Stimulated activated CD8-positive, alpha-beta memory T cell treated with anti-CD3 and anti-CD28 coated beads, Interleukin-12 subunit alpha, Interleukin-12 subunit beta, amount 100 ng/mL, for 24 hours (primary cell): ENCODE results near the gene BRD3OS.
"Not testable (repeated sequence)": the region's sequence is repeated elsewhere in the genome, so short reads cannot be mapped to it uniquely, and the experiment has no call there.

ENCODE experiments used
- DNase-seq: peaks from one replicate; pipeline ENCODE4 v3.0.0-alpha.2; 2020; ENCODE audit errors: extremely low read depth

Gene BRD3OS

GRCh38 chr9:134063571-134064450 lies 38.5 kb downstream of the BRD3OS start:
- no peak for DNase-seq

- DNase-seq, result no peak
Measured at GRCh38 chr9:134064711-134065110, 39.4 kb downstream of the BRD3OS start.

- DNase-seq, result peak; percentile 20
Measured at GRCh38 chr9:134065612-134066419, 40.5 kb downstream of the BRD3OS start.

GRCh38 chr9:134066526-134066912 lies 41.2 kb downstream of the BRD3OS start:
- no peak for DNase-seq

GRCh38 chr9:134066913-134067851 lies 41.9 kb downstream of the BRD3OS start:
- no peak for DNase-seq

GRCh38 chr9:134067904-134068743 lies 42.8 kb downstream of the BRD3OS start, which contains the start of gene BRD3:
TSS of gene BRD3 (minus strand) at chr9:134068026. CDS start at chr9:134053477, 14,549 bp downstream.
- DNase-seq, result peak; percentile 60

GRCh38 chr9:134068744-134069479 lies 43.6 kb downstream of the BRD3OS start:
- no peak for DNase-seq

- DNase-seq, result no peak
Measured at GRCh38 chr9:134069480-134070399, 44.5 kb downstream of the BRD3OS start.

- no peak for DNase-seq
Measured at GRCh38 chr9:134071149-134071548, 45.9 kb downstream of the BRD3OS start.

GRCh38 chr9:134072683-134073082 lies 47.4 kb downstream of the BRD3OS start:
- not testable (repeated sequence) for DNase-seq

- no peak for DNase-seq
Measured at GRCh38 chr9:134073500-134073899, 48.2 kb downstream of the BRD3OS start.

GRCh38 chr9:134075689-134076088 lies 50.4 kb downstream of the BRD3OS start:
- not testable (repeated sequence) for DNase-seq

- DNase-seq, result no peak
Measured at GRCh38 chr9:134076644-134077043, 51.4 kb downstream of the BRD3OS start.
